OCI-M1 (cell line): ENCODE measurements around the gene FLII.

ENCODE experiments used
- DNase-seq: peaks from one replicate; lab custom pipeline; 2025; lab: John Stamatoyannopoulos, UW

Gene FLII

DNA sequence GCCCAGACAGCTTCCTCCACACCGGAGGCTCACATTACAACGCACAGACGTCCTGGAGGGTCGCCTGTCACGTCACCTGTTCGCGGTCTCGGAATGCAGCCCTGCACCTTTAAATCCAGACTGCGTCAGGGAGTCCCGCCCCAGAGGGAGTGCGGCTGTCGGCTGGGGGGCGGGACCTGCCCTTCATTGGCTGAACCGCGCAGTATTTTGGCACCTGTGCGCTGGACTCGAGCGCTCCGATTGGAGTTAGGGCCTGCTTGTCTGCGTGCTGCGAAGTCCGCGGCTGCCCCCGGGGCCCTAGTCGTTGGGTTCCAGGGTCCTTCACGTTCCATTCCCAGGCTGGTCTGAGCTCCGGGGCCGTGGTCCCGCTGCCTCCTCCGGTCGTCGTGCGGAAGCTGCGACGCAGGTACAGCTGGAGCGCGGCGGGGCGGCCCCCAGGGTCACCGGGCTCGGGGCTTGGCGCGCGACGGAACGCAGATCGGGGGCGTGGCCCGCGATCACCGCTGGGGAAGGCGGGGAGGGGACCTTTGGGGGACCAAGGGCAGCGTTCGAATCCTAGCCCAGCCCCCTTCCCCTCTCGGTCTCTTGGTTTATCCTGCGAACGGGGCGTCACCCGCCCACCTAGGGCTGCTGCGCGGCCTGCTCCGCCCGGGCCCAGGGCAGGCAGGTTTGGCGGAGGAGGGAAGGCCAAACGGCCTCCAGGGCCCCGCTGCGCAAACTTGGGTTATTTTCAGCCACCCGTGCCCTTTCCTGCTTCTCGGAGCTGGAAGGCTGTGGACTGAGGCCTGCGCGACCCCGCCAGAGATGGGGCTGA, 2.0 kb upstream of the FLII start, which contains the start of gene MIEF2:
MIEF2 (plus strand) TSS at position 331 of the 814 bp plus-strand sequence. CDS start 2,059 bp downstream, outside the sequence.
- peak; percentile 91 for DNase-seq

DNA sequence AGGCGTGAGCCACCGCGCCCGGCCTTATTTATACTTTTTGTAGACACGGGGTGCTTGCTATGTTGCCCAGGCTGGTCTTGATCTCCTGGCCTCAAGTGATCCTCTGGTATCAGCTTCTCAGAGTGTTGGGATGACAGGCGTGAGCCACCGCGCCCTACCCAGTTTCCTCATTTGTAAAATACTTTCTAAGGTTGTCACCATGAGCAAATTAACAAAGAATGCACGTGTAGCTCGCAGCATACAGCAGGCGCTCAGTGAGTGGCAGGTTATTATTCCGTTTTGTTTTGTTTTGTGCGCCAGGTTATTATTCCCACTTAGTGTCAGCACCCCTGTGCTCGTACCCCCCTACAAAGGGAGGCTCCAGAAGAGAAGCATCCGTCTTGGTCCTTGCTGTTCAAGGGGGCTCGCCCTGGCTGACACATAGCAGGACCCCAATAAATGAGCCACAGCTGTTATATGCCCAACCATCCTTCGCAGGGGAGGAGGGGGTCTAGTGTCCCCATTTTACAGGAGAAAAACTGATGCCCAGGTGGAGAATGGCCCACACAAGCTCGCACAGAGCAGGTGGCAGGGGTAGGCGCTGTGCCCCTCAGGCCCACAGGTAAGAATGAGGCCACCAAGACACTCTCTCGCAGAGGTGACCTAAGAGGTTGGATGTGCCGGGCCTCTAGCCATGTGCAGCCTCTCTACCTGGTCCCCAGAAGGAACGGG, 1.2 kb upstream of the FLII start:
- DNase-seq, result no peak

DNA sequence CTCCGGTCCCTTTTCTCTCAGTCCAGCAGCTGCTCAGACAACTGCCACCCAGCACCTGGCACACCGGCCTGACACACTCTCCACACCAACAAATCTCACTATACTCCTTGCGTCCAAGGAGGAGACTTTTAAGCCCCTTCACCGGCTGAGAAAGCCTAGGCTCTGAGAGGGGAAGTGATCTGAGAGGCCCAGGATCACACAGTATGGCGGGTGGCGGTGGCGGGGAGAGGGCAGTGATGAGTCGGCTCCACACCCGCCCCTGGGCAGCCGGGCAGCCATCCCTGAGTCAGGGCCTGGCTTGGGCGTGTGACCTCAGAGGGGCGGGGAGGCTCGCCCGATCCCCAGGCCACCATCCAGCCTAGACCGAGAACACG, 569 bp downstream of the FLII start:
- peak; percentile 78 for DNase-seq

DNA sequence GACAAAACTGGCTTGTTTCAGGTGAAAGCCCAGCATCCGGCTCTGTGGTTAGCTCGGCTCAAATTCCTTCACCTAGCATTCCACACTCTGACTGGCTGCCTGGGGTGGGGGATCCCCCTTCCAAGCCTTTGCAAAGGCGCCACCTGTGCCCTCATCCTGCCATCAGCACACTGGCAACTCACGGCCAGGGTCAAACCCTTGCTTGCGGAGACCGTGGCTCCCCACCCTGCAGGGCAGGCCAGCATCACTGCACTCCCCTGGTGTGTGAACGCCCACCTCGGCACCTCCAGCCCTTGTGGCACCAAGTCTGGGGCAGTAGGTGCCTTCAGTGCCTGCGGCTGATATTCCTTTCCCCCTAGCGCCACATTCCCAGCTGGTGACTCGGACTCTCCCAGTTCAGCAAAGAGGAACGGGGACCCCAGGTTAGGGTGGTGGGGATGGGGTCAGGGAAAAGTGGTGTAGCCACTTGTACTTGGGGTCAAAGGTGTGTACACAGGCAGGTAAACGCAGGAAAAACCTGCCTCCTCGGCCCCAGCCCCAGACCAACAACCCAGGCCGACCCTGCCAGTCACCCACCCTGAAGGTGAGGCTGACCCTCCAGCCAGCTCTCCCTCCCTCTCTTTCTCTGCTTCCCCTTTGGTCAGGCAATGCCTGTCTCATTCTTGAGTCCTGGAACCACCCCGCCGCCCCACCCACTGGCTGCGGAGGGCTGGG, 1.1 kb downstream of the FLII start:
- no peak for DNase-seq

DNA sequence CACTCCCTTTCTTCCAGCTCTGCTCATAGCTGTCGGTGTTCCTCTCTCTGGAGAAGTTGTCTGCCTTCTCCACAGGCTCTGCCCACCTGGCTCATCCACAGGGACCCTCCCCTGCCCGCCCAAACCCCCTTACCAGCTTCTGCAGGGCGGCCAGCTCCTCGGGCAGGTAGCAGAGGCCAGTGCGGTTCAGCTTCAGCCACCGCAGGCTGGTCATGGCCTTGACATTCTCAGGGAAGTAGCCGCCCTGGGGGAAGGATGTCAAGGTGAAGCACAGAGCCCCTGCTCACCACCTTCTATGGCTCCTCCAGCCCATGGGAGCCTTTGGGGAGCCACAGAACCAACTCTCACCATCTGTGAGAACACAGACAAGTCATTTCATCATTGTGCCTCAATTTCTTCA, 1.8 kb downstream of the FLII start:
- DNase-seq, result no peak

DNA sequence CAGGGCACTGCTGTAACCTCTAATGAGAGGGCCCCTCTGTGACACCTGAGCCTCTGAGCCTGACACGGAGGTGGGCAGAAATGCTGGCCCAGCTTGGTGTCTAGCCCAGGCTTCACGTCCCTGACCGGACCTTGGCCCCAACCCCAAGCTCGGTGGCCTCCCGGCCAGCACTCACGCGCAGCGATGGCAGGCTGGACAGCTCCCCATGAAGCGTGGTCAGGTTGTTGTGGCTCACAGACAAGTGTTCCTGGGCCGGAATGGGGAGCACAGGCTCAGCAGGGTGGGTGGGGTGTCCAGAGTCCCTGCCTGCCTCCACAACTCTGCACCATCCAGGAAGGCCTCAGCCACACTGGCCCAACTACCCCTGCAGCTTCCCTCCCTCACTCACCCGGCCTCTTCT, 2.2 kb downstream of the FLII start:
- no peak for DNase-seq

DNA sequence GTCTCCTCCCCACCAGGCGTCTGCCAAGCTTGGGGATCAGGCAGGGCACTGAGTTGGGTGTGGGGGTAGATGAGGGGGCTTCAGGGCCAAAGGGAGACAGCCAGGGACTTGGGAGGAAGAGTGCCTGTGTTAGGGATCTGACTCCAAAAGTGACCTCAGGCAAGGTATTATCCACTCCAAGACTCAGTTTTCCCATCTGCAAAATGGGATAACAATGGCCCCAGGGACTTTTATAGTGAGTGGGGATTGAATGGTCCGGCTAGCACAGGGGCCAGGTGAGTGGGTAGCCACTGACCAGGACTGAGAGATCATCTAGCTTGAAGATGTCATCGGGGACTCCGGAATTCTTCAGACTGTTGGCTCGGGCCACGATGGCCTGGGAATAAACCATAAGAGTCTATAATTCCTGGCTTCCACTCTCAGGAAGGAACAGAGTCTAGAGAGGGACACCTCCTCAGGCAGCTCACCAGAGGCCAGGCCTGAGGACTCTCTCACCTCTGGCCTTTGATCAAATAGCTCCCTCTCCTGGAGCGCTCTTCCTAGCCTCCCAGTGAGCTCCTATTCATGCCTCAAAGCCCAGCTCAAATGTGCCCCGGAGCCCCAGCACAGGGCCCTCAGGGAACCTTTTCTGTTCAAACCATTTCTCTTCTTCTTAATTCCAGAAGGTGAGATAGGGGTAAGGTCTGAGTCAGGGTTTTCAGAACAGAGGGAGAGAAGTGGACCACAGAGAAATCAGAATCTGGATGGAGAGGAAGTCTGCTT, 3.5 kb downstream of the FLII start:
- DNase-seq, result no peak

DNA sequence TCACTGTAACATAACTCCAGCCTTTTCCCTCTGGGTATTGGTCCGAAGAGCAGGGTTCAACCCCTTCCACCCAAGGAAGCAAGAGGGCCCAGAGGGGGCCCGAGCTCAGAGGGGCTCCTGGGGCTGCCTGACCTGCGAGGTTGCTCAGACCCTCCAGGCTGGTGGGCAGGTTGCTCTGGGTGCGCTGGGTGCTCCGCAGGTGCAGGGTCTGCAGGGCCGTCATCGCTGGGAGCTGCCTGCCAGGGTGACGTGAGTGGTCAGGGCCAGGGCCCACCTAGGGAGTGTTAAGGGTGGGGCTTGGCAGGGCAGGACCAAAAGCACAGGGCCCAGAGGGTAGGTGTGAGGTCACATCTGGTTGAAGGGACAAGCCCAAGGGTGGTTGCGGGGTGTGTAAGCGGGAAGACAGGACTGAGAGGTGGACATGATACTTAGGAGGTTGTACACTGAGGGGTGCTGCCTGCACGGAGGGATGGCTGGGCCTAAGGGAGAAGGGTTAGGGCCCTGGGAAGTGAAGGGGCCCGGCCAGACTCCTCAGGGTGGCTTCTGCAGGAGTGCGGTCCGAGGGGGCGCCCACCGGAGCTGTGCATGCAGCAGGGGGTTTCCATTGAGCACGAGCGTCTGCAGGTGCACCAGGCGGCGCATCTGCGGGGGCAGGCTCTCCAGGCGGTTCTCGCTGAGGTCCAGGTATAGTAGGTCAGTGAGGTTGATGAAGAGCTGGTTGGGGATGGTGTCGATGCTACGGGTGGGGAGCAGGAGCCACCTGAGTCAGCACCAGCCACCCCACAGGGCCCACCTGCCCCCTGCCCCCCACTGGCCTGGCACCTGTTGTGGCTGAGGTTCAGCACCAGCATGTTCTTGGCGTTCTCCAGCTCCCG, 4.4 kb downstream of the FLII start:
- DNase-seq, result no peak

DNA sequence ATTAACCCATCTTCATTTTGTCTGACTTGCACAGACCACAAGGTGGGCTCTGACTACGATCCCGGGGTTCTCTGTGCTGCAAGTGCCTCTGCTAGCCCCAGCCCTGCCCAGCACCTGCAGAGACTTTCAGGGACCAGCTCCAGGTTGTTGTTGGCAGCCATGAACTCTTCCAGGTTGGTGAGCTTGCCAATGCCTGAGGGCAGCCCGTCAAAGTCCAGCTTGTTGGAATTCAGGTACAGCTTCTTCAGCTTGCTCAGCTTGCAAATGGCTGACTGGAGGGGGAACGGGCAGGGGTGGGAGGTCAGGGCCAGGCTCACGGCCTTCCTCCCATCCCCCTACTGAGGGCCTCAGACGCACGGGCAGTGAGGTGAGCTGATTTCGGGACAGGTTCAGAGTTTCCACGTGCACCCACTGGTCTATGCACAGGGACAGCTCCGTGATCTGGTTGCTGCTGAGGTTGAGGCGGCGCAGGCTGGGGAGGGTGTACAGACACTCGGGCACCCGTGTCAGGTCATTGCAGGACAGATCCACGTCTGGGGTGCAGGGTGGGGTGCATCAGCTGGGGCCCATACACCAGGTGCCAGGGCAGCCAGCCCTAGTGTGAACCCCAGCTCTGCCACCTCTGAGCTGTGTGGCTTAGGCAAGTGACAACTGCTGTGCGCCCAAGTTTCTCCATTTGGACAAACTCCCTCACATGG, 5.2 kb downstream of the FLII start:
- no peak for DNase-seq

DNA sequence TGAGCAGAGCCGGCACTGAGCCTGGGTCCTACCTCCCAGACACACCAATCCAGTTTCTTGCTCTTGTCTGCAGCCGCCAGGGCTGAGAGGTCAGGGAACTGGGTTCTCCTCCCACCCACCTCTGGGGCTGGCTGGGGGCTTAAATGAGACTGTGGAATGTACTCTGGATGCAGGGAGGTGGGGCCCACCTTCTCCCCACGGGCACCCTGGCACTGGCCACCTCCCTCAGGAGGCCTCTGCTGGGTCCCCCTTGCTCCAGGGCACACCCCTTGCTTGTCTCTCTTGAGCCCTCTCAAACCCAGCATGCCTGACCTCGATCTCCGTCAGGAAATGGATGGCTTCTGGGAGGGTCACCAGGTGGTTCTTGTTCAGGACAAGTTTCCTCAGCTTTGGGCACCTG, 6.4 kb downstream of the FLII start:
- DNase-seq, result no peak

DNA sequence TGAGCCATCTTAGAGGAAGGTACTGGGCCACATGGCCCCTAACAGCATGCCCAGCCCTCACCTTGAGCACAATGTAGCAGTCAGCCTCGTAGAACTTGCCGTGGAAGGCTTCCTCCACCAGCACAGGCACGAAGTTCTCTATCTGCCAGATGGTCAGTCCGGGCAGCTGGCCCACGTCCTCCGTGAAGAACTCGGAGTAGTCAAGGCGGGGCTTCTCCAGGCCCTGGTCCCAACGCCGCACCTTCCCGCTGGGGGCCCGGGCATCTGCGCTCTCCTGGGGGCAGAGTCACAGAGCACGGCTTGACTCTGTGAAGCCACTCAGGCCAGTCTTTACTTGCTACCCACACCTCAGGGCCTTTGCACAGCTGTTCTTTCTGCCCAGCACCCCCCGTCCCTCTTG, 7.3 kb downstream of the FLII start:
- no peak for DNase-seq

DNA sequence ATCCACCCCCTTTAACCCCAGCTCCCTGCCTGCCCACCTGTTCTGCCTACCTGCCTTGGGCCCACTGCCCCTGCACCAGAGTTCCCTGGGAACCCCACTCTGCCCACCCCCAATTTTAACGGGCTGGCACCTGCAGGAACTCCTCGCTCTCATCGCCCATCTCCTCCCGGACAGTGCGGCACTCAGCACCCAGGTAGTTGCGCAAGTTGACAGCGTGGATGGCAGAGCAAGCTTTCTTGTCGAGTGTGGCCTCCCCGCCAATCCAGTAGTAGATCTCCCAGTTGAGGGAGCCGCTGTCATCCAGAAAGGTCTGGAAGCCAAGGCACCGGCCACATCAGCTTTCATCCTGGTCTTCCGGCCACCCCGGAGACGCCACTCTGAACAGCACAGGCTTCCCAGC, 7.8 kb downstream of the FLII start:
- DNase-seq, result no peak

DNA sequence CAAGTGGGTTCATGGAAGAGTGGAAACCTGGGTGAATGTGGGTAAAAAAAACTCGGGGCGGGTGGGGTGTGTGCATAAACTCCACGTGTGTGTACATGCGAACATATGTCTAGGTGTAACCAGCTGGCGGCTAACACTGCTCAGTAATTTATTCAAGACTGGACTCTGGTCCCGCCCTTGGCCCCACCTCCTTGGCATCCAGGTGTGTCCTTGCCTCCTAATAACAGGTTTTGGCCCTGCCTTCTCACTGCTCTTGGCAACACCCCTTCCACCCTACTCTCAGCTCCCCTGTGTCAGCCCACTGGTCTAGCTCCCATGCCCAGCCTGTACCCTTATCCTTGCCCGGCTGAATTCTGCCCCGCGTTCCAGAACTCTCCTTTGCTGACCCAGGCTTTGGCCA, 8.3 kb downstream of the FLII start:
- DNase-seq, result no peak

DNA sequence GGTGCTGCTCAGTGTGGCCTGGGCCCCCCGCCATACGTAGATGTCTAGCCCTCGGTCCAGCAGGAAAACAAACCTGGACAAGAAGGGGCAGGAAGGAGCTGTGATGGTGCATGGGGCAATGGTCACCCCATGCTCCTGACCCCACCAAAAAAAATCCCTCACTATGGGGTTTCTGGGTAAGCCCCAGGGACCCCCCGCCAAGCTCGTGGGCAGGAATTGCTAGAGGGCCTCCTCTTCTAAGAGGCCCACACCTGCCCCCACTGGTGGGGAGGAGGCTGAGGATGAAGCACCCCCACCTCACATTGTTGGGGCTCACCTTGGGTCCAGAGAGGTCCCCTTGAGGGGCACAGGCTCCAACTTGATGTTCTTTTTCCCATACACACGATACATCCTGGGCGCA, 9.7 kb downstream of the FLII start:
- no peak for DNase-seq

DNA sequence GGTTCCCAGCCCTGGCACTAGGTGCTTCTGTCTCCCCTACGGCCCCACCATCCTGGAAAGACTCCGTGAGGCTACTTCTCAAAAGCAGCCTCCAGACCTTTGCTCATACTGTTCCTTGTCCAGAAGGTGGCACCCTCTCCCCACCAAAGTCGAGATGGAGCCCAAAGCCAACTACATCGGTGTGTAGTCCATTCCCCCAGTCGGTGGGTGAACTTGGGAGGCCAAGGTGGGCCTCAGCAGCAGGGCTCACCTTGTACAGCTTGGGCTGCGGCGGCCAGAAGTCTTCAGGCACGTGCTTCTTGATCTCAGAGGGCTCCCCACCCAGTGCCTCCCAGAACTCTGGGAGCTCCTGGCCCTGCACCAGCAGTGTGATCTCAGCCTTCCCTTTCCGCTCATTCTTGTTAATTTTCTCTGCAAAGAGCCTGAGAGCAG, 10.2 kb downstream of the FLII start:
- DNase-seq, result peak; percentile 63

DNA sequence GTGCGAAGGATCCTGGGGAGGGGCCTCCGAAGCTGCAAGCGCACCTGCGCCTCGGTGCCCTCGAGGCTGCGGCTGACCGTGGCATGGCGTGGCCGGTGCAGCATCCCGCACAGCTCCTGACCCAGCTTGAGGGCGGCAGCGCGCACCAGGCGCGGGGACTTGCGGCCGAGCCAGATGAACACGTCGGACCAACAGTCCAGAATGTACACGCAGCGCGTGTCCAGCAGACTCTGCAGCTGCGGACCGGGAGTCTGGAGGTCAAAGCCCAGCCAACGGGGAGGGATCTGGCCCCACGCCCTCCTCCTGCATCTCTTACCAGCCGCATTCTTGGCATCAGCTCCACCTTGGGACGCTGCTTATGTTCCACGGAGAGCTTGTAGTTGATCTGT, 10.9 kb downstream of the FLII start:
- no peak for DNase-seq

DNA sequence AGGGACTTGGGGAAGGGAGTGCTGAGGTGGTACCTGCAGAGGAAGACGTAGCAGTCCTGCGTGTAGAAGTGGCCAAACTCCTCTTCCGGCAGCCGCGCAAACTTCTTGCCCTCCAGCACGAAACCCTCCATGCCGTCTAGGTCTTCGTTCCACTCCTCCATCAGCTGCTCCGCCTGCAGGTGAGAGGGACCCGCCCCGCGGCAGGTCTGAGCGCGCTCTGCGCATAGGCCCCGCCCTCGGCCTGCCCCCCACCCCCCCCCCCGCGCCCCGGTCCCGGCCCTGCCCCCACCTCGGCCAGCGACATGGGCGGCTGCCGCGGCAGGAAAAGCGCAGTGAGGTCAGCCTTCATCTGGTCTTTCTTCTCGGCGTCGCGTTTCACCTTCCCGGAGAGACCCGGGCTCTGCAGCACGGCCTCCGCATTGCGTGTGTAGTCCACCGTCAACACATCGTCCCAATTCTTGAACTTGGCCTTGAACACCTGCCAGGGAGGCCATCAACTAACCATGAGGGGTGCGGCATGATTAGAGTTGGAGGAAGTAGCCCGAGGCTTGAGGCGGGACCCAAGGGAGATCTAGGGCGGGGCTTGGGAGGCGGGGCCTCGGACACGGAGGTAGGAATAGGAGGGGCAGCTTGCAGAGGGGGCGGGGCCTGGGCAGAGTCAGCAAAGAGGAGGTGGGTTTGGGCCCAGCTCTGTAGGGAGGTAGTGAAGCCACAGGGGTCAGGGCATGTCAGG, 11.5 kb downstream of the FLII start:
- peak; percentile 19 for DNase-seq

DNA sequence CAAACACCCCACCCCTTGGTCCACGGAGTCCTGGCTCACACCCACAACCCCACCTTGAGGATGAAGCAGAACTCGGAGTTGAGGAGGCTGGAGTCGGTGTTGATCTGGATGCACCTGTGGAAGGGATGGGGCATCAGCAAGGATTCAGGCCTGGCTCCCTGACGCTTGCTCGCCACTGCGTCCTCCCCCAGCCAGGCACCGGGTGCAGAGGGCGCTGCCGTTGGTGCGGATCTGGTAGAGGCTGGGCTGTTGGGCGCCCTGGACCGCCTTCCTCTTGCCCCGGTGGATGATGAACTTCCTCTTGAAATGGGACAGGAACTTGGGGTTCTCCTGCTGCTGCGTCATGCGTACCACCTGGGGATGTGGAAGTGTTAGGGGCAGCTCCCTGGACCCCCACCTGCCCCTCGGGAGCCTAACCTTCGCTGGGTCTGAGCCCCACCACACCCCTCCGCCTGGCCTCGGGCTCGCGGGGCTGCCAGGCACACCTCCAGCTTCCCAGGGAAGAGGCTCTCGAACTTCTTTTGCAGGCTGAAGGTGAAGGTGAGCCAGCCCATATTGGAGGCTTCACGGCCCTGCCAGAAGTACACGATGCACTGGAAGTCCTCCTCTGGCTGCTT, 12.3 kb downstream of the FLII start:
- no peak for DNase-seq

DNA sequence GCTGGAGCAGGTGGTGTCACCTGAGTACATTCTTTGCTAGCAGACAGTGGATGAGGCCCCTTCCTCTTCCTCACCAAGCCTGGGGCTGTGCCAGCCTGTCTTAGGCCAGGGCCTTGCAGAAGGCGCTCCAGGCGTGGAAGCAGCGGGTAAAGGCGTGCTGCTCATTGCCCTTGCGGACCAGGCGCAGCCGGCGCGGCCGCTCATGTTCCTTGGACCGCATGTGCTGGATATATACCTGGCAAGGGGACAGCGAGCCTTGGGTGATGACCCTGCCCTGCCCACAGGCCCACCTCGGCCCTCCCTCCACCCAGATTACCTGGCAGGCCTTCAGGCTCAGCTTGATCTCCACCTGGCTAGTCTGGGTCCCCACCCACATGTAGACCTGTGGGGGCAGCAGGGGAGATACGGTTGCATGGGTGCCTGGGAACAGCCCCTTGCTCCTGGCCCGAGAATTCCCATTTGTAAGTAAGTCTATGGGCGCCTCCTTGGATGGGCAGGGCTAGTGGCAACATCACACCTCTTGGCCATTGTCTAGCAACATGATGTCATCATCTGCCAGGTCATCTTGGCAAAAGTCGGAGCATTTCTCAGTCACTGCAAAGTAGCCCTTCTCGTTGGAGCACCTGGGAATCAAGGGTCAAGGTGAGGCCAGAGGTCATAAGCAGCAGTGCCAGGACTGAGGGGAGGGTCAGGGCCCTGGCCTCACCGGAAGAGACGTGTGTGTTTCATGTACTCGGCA, 13.3 kb downstream of the FLII start:
- DNase-seq, result no peak
